Stimulated activated CD8-positive, alpha-beta memory T cell treated with anti-CD3 and anti-CD28 coated beads, Interleukin-12 subunit alpha, Interleukin-12 subunit beta, amount 100 ng/mL, for 24 hours (primary cell): ENCODE data around the gene FAM98A.

ENCODE experiments used
- DNase-seq: peaks from one replicate; pipeline ENCODE4 v3.0.0-alpha.2; 2020; ENCODE audit errors: extremely low read depth

FAM98A gene

GRCh38 chr2:33597026-33597425, 2.1 kb downstream of the FAM98A start:
- no peak for DNase-seq

- DNase-seq, result no peak
These were observed 3.7 kb downstream of the FAM98A start for GRCh38 chr2:33595385-33595784.

- no peak for DNase-seq
These were observed 9.7 kb downstream of the FAM98A start for GRCh38 chr2:33589444-33589843.

GRCh38 chr2:33588232-33588631, 10.9 kb downstream of the FAM98A start:
- DNase-seq, result no peak

GRCh38 chr2:33586766-33587165, 12.3 kb downstream of the FAM98A start:
- no peak for DNase-seq

GRCh38 chr2:33583194-33583938, 15.7 kb downstream of the FAM98A start:
- DNase-seq, result no peak

GRCh38 chr2:33581872-33582271, 17.2 kb downstream of the FAM98A start:
- DNase-seq, result no peak

GRCh38 chr2:33579227-33579626, 19.9 kb downstream of the FAM98A start:
- no peak for DNase-seq

GRCh38 chr2:33577668-33578067, 21.4 kb downstream of the FAM98A start:
- DNase-seq, result no peak

- DNase-seq, result no peak
These were observed 22.0 kb downstream of the FAM98A start for GRCh38 chr2:33577084-33577483.

- no peak for DNase-seq
These were observed 25.4 kb downstream of the FAM98A start for GRCh38 chr2:33573657-33574056.

GRCh38 chr2:33570681-33571080, 28.4 kb downstream of the FAM98A start:
- DNase-seq, result no peak

- no peak for DNase-seq
These were observed 37.2 kb downstream of the FAM98A start for GRCh38 chr2:33561872-33562271.

GRCh38 chr2:33560017-33560416, 39.1 kb downstream of the FAM98A start:
- no peak for DNase-seq

- no peak for DNase-seq
These were observed 39.8 kb downstream of the FAM98A start for GRCh38 chr2:33559328-33559727.

- no peak for DNase-seq
These were observed 43.4 kb downstream of the FAM98A start for GRCh38 chr2:33555681-33556080.

- no peak for DNase-seq
These were observed 46.2 kb downstream of the FAM98A start for GRCh38 chr2:33552758-33553461.

GRCh38 chr2:33550206-33550605, 48.9 kb downstream of the FAM98A start:
- DNase-seq, result no peak

GRCh38 chr2:33541243-33541642, 57.9 kb downstream of the FAM98A start:
- no peak for DNase-seq

- no peak for DNase-seq
These were observed 63.7 kb downstream of the FAM98A start for GRCh38 chr2:33535421-33535820.
